GM23338 (cell line): ENCODE results near the gene CLDN20. TPM values are rescaled to one million over a fixed set of nuclear protein-coding genes. Genes with fewer than 3 reads are reported as not detected.

Experiments
- ATAC-seq: fragments of 200-7000 bp; cut with Tn5 transposase; 3 replicates; pipeline ENCODE4 v1.9.1; 2020
- DNase-seq: peaks from one replicate; pipeline ENCODE4 v3.0.0-alpha.2; 2015; ENCODE audit warnings: low spot score
- H2AFZ ChIP-seq: fragments of 200-600 bp; sonication (generic); 2 replicates; pipeline ENCODE4 v1.8.0; 2016; ENCODE audit warnings: antibody characterized with exemption, mild to moderate bottlenecking, moderate library complexity
- H3F3A ChIP-seq: fragments of 200-600 bp; sonication (generic); replicated peaks from 2 replicates; pipeline ENCODE4 v1.8.0; 2017; ENCODE audit warnings: antibody characterized with exemption, mixed run types, low read depth
- H3K27ac ChIP-seq: fragments of 200-600 bp; sonication (generic); 2 replicates; pipeline ENCODE4 v1.6.1; 2016; ENCODE audit warnings: low read depth
- H3K27me3 ChIP-seq: fragments of 200-600 bp; sonication (generic); 2 replicates; pipeline ENCODE4 v1.8.0; 2016; ENCODE audit warnings: mild to moderate bottlenecking, mixed run types, moderate library complexity; ENCODE audit not compliant: insufficient read depth
- H3K36me3 ChIP-seq: fragments of 200-600 bp; sonication (generic); 2 replicates; pipeline ENCODE4 v1.8.0; 2016; ENCODE audit warnings: mild to moderate bottlenecking; ENCODE audit not compliant: insufficient read depth
- H3K4me1 ChIP-seq: fragments of 200-600 bp; sonication (generic); 2 replicates; pipeline ENCODE4 v1.8.0; 2016; ENCODE audit warnings: mild to moderate bottlenecking, moderate library complexity; ENCODE audit not compliant: insufficient read depth
- H3K4me2 ChIP-seq: fragments of 200-600 bp; sonication (generic); 2 replicates; pipeline ENCODE4 v1.7.1; 2017; ENCODE audit warnings: mixed run types
- H3K4me3 ChIP-seq: fragments of 200-600 bp; sonication (generic); 2 replicates; pipeline ENCODE4 v1.6.1; 2016; ENCODE audit warnings: mixed run types
- H3K79me2 ChIP-seq: fragments of 200-600 bp; sonication (generic); replicated peaks from 2 replicates; pipeline ENCODE4 v1.8.0; 2017; ENCODE audit warnings: mild to moderate bottlenecking; ENCODE audit not compliant: insufficient read depth
- H3K9me2 ChIP-seq: fragments of 200-600 bp; sonication (generic); 2 replicates; pipeline ENCODE4 v1.8.0; 2017; ENCODE audit not compliant: insufficient read depth
- H4K20me1 ChIP-seq: fragments of 200-600 bp; sonication (generic); replicated peaks from 2 replicates; pipeline ENCODE4 v1.8.0; 2017; ENCODE audit warnings: mild to moderate bottlenecking; ENCODE audit not compliant: insufficient read depth
- H3K27ac Mint-ChIP-seq: 2 replicates; pipeline ENCODE4 v1.8.0; 2020; ENCODE audit warnings: inconsistent platforms, mild to moderate bottlenecking, moderate library complexity, mixed read lengths
- H3K27me3 Mint-ChIP-seq: 3 replicates; pipeline ENCODE4 v1.8.0; 2022; ENCODE audit warnings: low read depth, mild to moderate bottlenecking, moderate library complexity, mixed read lengths, inconsistent platforms; ENCODE audit not compliant: insufficient read depth, poor library complexity
- H3K36me3 Mint-ChIP-seq: 3 replicates; pipeline ENCODE4 v1.8.0; 2021; ENCODE audit warnings: low read depth, mild to moderate bottlenecking, inconsistent platforms, moderate library complexity, mixed read lengths
- H3K4me1 Mint-ChIP-seq: 3 replicates; pipeline ENCODE4 v1.8.0; 2020; ENCODE audit warnings: mild to moderate bottlenecking, inconsistent platforms, mixed read lengths
- H3K4me3 Mint-ChIP-seq: 3 replicates; pipeline ENCODE4 v1.8.0; 2021; ENCODE audit warnings: moderate library complexity, mild to moderate bottlenecking, inconsistent platforms, mixed read lengths
- H3K9me3 Mint-ChIP-seq: 3 replicates; pipeline ENCODE4 v1.8.0; 2020; ENCODE audit warnings: moderate library complexity, mild to moderate bottlenecking, inconsistent platforms, mixed read lengths
- CTCF ChIP-seq, 2 experiments: fragments of 200-600 bp in 1 of 2; sonication (generic) in 1 of 2; conservative IDR thresholded peaks; 2 replicates each; pipeline versions ENCODE4 v1.5.1 to v1.6.1; 2016 to 2017; ENCODE audit warnings: antibody characterized with exemption in 2 of 2, low read depth in 2 of 2, mild to moderate bottlenecking in 2 of 2, moderate library complexity in 1 of 2
- ETS1 ChIP-seq: IDR thresholded peaks from 2 replicates; pipeline ENCODE4 v1.6.1; 2016; ENCODE audit warnings: antibody characterized with exemption
- EZH2 ChIP-seq: fragments of 200-600 bp; sonication (generic); IDR thresholded peaks from one replicate; pipeline ENCODE4 v1.8.0; 2017; ENCODE audit warnings: antibody characterized with exemption, mild to moderate bottlenecking, low read depth; ENCODE audit not compliant: unreplicated experiment
- EZH2phosphoT487 ChIP-seq: fragments of 200-600 bp; sonication (generic); IDR thresholded peaks from one replicate; pipeline ENCODE4 v1.8.1; 2018; ENCODE audit warnings: antibody characterized with exemption; ENCODE audit not compliant: unreplicated experiment
- NANOG ChIP-seq: IDR thresholded peaks from 2 replicates; pipeline ENCODE4 v1.6.1; 2016; ENCODE audit warnings: antibody characterized with exemption, borderline replicate concordance
- POLR2AphosphoS5 ChIP-seq: IDR thresholded peaks from 2 replicates; pipeline ENCODE4 v1.6.1; 2016; ENCODE audit warnings: antibody characterized with exemption, low read depth
- STAT1 ChIP-seq: IDR thresholded peaks from one replicate; pipeline ENCODE4 v1.6.1; 2016; ENCODE audit warnings: antibody characterized with exemption; ENCODE audit not compliant: unreplicated experiment
- ZNF114 ChIP-seq: fragments of 250-450 bp; sonication (Bioruptor Pico); IDR thresholded peaks from 2 replicates; pipeline ENCODE4 v1.5.0; 2020; ENCODE audit warnings: mild to moderate bottlenecking, moderate library complexity
- ZNF331 ChIP-seq: fragments of 250-450 bp; sonication (Bioruptor Pico); IDR thresholded peaks from 2 replicates; pipeline ENCODE4 v1.5.0; 2020; ENCODE audit warnings: low read depth, mild to moderate bottlenecking, moderate library complexity
- ZNF462 ChIP-seq: fragments of 250-450 bp; sonication (Bioruptor Pico); IDR thresholded peaks from 2 replicates; pipeline ENCODE4 v1.5.0; 2020; ENCODE audit warnings: mild to moderate bottlenecking, moderate library complexity
- polyA plus RNA-seq: library from polyadenylated mRNA; unstranded; fragments of >200 nt; fragmentation: Nextera tagmentation; extraction: Ambion mirVana; gene quantifications from 2 replicates; pipeline ENCODE4 v1.2.1, GENCODE V29; 2016
- total RNA-seq: library from RNA; depleted of rRNA; stranded (reverse); fragments of >200 nt; shearing (Covaris generic); gene quantifications from 2 replicates; pipeline ENCODE4 v1.2.3, GENCODE V29; 2014

The CLDN20 gene
- total and polyA plus RNA-seq, 2 experiments from 2014 or later: 0.23 TPM; not detected in 1

- peak overlapping the region; percentile 92 for H3K27ac ChIP-seq
- H3K4me1 ChIP-seq: no peaks in the 10 kb centered on the region; the same call in 1 of the 2 replicates
- H3K4me2 ChIP-seq: peak overlapping the region; percentile 78
- H3K4me3 Mint-ChIP-seq: peak overlapping the region; percentile 99
- H3K36me3 ChIP-seq: peaks cover 8% of the 10 kb centered on the region; the same call in 1 of the 2 replicates
- TF ChIP-seq ETS1 (no peak), CTCF (conservative IDR thresholded peaks at IDR 0.05; ENCODE audit: low read depth in 2 of 2) (no peak), STAT1 (no peak), EZH2phosphoT487 (no peak)
- peaks cover 23% of the 10 kb centered on the region; the same call in 2 of the 3 replicates for H3K36me3 Mint-ChIP-seq
- peak overlapping the region; percentile 88 for H3K27ac Mint-ChIP-seq
- H3K27me3 ChIP-seq: no peaks in the 10 kb centered on the region
- peaks cover 3% of the 10 kb centered on the region for H3K27me3 Mint-ChIP-seq
- no peaks in the 10 kb centered on the region for H4K20me1 ChIP-seq
- H3K4me3 ChIP-seq: peak overlapping the region; percentile 87
- peak overlapping the region; percentile 38; the same call in 1 of the 2 replicates for H2AFZ ChIP-seq
- H3K9me2 ChIP-seq: peaks cover 6% of the 10 kb centered on the region; the same call in 1 of the 2 replicates
- H3K4me1 Mint-ChIP-seq: peaks cover 7% of the 10 kb centered on the region; the same call in 2 of the 3 replicates
- no peaks in the 10 kb centered on the region for H3K9me3 Mint-ChIP-seq
- H3F3A ChIP-seq: no peaks in the 10 kb centered on the region
- DNase-seq (no peak), ATAC-seq (no peak)
- H3K79me2 ChIP-seq: peaks cover 25% of the 10 kb centered on the region
Observed at GRCh38 chr6:155314773-155315515, 51.1 kb downstream of the CLDN20 start.

GRCh38 chr6:155315516-155315871 is 51.7 kb downstream of the CLDN20 start:
- DNase-seq: no peak
- Mint-ChIP-seq H3K27me3 (peaks cover 3% of the 10 kb centered on the region), H3K36me3 (peaks cover 19% of the 10 kb centered on the region; the same call in 2 of the 3 replicates), H3K27ac (no peak overlapping the region), H3K4me3 (peak overlapping the region; percentile 99), H3K9me3 (no peaks in the 10 kb centered on the region), H3K4me1 (peaks cover 8% of the 10 kb centered on the region; the same call in 2 of the 3 replicates)
- Histone ChIP-seq H3F3A (no peaks in the 10 kb centered on the region), H3K79me2 (peaks cover 25% of the 10 kb centered on the region), H3K4me2 (peak overlapping the region; percentile 78), H3K4me3 (peak overlapping the region; percentile 87), H2AFZ (no peak overlapping the region), H3K36me3 (peaks cover 5% of the 10 kb centered on the region; the same call in 1 of the 2 replicates), H4K20me1 (no peaks in the 10 kb centered on the region), H3K4me1 (no peaks in the 10 kb centered on the region; the same call in 1 of the 2 replicates), H3K9me2 (peaks cover 6% of the 10 kb centered on the region; the same call in 1 of the 2 replicates), H3K27me3 (no peaks in the 10 kb centered on the region), H3K27ac (0 out of 2 replicates have a peak overlapping the region, but pooled peaks have one; percentile 92)
- ATAC-seq: no peak
- TF ChIP-seq NANOG (no peak), ZNF462 (CRISPR knock-in tag) (no peak), EZH2 (no peak), EZH2phosphoT487 (no peak), ETS1 (no peak), ZNF331 (CRISPR knock-in tag) (no peak), ZNF114 (no peak), POLR2AphosphoS5 (no peak)
